Measurements from ENCODE around the gene HK2.
"Not testable (repeated sequence)": the region's sequence is repeated elsewhere in the genome, so short reads cannot be mapped to it uniquely, and the experiment has no call there.

Gene HK2

DNA sequence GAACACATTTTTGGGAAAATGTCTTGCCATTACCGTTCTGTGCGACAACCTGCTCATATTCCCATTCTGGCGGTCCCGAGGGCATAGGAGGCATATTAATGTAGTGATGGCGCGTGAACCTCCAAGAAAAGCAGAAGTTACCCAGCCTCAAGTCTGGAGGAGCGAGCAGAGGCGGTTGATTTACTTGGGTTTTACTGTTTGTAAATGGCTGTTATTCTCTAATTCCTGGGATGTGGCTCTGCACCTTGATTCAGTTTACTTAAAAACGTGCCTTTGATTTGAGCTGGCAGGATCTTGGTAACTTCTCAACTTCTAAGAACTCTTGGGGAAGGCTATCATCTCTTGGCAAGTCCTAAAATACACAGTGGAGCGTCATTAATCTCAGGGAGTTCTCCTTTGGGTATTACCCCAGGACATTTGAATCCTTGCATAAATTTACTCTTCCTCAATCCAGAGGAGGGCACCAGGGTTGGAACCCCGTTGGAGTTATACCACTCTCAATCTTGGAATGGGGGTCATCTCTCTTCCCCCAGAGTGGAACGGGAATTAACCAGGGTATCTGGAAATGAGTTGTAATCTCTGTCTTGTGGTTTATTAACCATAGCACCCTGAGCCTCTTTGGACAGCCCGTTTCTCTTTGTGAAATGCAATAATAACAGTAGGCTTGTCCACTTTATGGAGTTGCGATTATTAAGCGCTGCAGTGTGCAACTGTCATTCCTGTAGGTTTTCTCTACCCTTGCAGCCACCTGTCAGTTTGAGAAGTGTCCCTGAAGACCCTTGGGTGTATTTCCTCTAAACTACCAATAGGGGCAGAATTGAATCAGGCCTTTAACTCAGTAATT, 2.1 kb downstream of the HK2 start:
- peak; percentile 8 to 54 for DNase-seq

DNA sequence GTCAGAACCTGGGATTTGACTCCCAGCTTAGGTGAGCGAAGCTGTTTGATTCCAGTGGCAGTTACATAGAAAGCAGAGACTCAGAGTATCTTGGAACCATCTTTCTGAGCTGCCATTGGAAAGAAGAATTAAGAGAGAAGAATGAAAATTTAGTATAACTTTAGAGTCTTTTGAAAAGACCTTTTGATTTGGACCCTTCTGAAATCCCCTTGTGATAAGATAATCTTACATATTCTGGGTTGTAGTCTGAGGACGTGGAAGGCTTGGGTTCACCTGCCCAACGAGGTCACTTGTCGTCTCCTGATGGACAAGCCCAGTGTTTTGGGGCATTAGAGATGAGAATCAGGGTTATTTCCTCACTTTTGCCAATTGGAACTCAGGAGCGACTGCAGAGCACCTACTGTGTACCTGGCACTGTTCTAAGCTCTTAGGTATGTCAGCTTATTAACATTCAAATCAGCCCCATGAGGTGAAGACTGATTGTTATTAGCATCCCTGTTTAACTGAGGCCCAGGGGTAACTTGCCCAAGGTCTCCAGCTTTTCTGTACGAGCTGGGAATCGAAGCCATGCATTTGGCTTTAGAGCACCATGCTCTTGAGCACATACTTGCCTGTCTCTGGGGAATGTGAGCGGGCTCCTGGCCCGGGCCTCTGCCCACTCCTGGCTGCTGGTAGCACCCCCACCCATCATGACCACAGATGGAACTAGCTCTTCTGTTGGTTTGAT, 2.9 kb downstream of the HK2 start:
- DNase-seq, result no peak

DNA sequence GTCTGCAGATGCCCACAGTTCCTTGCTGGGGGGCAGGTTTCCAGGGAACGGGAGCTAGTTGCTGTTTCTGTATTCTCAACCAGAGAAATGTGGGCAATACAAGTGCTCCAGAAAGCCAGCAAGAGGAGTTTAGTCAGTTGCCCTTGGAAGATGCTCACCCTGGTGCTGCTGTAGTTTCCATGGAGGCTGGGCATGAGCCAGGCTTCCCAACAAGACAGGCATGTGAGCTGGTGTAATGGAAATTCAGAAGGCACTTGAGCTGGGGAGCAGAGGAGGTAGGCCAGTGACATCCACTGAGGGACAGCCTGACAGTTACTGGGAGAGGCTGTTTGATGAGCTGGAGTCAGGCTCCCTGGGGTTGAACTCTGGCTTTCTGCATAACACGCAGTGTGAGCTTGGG, 7.7 kb downstream of the HK2 start:
- no peak for DNase-seq

DNA sequence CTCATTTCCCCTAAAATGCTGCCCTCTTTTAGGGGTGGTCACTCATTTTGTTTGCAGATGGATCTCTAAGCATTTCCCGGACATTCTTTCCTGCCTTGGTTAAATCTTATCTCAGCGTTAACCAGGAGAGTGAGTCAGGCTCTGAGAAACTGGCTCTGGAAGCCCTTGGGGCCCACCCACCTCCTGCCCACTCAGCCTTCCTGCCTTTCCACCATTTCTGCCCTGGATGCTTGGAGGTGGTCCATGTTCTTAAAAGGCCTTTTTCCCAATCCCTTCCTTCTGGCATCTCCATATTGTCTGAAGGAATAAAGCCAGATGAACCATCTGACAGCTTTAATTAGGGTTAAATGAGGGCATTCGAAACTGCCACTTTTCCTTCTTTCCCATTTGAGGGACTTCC, 9.5 kb downstream of the HK2 start:
- no peak for DNase-seq

DNA sequence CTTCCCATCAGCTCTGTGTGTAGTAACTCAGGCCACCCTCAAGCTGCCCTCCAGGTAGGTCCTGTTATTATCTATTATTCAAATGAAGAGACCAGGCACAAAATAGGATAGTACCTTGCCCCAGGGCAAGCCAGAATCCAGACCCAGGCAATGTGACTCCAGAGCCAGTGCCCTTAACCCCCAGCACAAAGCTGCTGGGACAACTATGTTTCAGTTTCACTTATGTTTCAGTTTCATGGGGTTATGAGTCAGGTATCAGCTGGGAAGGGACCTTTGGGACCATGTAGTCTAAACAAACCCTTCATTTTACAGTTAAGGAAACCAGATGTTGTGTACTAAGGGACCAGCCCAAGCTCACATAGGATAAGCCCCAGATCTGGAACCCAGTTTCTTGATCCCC, 10.0 kb downstream of the HK2 start:
- peak; percentile 43 to 63 for DNase-seq

DNA sequence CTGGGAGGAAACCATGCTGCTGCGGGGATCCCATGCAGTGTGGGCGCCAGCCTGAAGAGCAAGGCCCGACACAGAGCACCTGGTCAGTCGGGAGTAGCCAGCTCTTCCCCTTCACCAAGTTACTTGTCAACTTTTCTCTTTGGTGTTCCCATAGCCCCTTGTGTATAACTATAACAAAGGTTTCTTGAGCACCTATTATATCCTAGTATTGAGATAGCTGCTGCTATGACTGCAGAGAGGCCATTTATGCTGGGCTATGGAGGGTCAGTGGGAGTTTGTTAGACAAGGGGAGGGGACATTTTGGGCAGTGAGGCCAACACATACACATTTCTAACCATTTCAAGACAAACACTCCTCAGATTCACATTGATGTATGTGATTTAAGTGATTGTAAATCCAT, 10.8 kb downstream of the HK2 start:
- DNase-seq, result no peak

DNA sequence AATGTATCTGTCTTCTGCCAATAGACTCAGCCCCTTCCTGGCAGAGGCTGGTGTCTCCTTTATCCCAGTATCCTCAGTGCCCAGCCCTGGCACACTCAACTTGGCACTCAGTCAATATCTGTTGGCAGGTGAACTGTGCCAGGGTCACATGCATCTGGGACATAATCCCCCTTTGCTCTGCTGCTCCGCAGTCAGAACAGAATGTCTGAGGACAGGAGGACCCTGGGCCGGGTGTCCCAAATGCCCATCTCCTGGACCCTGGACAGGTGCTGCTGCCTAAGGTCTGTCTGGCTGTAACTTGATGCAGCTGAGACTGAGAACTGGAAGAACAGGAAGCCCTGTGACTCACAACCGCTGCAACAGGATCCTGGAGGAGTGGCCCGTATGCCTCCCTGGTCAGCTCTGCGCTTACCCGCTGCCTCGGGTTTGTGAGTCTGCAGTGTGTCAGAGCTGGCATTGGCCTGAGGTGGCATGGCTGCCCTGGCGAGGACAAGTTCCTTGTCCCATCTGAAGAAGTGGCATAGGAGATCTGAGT, 11.4 kb downstream of the HK2 start:
- DNase-seq, result peak; percentile 40 to 68

DNA sequence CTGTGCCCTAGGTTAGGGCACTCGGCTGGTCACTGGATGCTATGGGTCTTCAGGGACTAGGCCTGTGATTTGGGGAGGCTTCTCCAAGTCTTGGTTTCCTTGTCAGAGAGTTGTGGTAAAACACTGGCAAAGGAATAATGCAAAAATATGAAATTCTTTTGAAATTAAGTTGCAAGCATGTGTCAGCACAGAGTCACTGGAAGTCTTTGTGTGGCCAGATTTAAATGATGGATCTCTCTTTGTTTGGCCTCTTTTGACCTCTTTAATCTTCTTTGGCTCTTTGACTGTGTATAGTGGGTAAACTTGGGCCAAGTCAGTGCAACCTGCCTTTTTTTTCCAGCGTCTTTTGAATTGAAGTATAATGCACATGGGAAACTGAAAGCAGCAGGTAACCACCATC, 12.1 kb downstream of the HK2 start:
- no peak for DNase-seq

DNA sequence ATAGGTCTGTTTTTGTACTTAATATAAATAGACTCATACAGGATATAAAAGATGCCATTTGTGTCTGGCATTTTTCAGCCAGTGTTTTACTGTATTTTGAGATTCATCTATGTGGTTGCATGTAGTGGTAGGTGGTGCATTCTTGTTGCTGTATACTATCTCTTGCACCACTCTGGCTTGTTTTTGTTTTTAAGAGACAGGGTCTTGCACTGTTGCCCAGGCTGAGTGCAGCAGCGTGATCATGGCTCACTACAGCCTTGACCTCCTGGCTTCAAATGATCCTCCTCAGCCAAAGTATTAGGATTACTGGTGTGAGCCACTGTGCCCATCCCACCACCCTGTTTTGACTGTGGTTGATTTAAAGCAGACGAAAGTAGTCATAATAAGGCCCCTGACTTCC, 12.6 kb downstream of the HK2 start:
- DNase-seq, result no peak

DNA sequence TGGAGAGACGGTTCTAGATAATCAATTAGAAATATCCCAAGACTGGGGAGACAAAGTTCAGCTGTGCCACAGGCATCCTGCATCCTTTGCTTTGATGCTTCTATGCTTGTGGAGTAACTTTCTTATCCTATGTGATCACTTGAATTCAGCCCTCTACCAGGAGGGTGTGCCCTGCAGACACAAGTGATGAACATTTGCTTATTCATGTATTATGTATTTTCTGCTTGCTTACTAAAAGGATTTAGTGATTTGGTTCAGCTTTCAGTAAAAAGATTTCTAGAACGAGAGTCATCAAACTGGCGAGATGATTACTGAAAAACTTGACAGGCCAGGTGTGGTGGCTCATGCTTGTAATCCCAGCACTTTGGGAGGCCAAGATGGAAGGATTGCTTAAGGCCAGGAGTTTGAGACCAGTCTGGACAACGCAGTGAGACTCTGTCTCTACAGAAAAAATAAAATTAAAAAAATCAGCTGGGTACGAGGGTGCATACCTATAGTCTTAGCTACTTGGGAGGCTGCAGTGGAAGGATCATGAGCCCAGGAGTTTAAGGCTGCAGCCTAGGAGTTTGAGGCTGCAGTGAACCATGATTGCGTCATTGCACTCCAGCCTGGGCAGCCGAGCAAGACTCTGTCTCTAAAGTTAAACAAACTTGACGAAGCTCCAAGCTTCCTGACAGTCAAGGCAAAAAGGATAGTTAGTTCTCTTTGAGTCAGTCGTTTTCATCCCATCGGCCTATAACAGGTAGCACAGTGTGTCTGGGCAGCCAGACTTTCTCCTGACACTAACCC, 13.3 kb downstream of the HK2 start:
- no peak for DNase-seq

DNA sequence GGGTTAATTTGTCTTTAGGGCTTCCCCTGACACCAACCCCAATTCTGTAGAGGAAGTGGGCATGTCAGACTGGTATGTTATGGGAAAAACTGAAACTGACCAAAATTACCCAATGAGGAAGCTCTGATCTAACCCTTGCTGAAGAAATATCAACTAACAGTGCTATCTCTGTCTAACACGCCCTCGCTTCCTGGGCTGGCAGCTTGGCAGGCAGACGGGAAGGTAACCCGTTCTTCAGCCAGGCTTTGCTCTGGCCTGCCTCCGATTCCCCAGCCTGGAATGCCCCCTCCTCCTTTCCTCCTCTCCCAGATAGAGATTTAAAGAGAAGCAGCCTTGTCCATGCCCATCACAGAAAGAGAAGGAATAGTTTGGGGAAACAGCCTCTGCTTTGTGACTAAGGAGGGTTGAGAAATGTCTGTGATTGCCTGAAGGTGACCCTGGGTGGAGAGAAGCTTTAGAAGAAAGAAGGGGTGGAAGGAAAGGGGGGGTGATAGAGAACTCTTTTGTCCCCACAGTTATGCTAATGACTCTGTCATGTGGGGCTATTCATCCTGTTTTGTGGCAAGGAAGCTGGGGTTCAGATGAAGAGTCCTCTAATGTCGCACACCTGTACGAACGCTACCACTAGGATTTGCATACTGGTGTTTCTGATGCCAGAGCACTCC, 15.4 kb downstream of the HK2 start:
- peak; percentile 56 to 72 for DNase-seq

DNA sequence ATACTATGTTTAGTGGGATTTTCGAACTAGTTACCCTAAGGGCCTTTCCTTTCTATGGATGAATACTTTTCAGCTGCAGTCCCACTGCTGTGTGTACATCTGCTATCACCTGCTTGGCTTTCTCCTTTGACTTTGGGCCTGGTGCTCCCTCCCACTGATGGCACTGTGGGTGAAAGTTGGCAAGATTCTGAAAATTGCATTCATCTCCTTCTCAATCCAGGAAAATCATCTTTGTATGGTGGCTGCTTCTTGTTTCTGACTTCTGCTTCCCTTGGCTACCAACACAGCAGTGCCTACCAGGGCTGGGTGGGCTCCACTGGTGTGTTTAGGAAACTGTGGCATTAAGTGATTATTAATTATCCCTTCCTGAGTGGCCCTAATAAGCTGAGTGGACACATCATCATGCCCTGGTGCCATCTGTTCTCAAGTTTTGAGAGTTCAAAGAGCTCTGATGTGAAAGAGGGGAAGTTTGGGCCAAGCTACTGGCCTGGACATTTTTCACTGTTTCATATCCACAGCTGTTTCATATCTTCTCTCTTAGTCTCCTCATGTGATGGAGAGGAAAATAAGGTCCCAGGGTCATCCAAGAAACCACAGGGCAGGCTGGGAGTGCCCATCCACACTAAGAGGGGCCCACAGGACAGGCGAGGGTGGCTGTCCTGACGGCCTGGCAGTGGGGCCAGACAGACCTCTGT, 16.7 kb downstream of the HK2 start:
- no peak for DNase-seq

DNA sequence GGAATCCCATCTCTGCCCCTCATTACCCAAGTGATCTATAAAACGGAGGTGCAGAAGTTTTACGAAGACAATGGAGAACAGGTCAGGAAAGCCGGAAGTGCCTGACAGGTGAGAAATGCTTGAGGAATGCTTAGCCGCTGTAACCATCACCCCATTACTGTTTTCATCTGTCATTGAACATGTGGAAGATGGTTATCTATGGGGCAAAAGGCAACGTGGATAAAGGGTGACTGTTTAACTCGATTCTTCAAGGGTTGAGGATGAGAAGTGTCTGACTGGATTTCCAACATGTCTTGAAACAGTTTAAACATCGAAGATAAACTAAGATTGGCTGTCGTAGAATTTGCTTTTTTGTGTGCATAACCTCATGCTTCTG, 17.3 kb downstream of the HK2 start:
- no peak for DNase-seq

DNA sequence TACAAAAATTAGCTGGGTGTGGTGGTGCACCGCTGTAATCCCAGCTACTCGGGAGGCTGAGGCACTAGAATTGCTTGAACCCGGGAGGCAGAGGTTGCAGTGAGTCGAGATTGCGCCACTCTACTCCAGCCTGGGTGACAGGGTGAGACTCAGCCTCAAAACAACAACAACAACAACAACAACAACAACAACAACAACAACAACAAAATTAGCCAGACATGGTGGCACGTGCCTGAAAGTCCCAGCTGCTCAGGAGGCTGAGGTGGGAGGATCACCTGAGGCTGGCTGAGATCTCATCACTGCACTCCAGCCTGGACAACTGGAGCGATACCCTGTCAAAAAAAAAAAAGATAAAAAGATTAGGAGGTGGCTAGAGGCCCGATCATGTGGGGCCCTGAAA, 19.4 kb downstream of the HK2 start:
- DNase-seq, result not testable (repeated sequence)

DNA sequence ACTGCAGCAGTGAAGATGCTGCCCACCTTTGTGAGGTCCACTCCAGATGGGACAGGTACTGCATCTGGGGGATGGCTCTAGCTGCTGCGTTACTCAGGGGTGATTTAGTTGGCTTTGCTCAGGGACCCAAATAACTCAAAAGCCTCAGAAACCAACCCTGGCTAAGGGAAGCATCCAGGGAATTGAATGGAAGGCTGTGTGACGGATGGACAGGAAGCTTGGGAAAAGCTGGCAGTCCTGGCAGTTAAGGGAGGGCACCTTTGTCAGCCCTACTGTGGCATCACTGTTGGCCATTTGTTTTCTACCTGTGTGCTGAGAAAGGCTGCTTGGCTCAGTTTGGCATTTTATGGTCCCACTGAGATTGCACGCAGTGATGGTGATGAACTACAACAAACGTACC, 20.5 kb downstream of the HK2 start:
- no peak for DNase-seq

DNA sequence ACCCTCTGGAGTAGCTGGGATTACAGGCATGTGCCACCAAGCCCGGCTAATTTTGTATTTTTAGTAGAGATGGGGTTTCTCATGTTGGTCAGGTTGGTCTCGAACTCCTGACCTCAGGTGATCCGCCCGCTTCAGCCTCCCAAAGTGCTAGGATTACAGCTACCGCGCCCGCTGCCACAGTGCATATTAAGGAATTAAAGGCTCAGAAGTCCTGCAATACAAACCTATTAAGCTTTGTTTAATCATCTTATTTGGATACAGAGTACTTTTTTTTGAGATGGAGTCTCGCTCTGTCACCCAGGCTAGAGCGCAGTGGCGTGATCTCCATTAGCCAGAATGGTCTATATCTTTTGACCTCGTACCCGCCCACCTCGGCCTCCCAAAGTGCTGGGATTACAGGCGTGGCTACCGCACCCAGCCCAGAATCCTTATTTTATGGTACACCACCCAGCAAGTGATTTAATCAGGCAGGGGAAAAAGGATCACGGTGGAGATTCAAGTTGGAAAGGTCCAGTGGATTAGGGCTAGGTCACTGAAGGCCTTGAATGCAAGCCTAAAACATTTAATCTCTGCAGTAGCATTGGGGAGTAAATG, 21.3 kb downstream of the HK2 start:
- DNase-seq, result not testable (repeated sequence)

DNA sequence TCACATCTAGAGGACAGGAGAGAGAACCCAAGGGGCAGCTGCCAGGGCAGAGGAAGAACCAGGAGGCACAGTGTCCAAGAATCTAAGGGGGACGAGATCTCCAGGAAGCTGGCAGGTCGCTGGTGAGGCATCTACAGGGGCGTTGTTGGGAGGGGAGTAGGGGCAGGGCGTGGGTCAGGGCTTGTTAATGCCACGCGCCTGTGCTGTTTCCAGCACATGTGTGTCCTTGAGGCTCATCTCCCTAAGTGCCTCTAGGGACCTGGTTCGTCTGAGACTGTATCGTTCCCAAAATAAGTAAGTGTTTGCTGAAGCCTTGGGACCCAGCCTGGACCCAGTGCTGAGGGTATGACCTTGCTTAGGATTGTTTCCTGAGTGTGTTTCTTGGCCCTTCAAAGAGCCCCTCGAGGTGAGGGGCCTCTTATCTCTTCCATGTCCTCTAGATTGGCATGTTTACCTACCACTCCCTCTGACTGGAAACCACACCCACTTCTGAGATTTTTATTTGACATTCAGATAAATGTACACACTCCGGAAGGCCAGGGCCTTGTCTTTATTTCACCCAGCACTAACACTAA, 22.2 kb downstream of the HK2 start:
- no peak for DNase-seq

DNA sequence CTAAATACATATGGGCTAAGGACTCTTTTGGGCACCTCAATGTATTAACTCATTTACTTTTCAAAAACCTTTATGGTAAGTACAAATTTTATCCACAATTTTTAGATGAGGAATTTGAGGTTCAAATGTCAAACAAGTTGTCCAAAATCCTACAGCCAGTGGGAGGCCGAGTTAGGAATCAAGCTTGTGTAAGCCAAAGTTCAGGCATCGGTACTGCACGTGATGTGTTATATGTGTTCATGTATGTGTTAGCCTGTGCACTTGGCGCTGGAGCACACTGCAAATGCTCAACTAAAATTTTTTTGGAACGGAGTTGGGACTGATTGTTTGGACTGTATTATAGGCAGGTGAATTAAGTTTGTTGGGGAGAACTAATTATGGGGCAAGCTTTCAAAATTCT, 22.7 kb downstream of the HK2 start:
- no peak for DNase-seq

DNA sequence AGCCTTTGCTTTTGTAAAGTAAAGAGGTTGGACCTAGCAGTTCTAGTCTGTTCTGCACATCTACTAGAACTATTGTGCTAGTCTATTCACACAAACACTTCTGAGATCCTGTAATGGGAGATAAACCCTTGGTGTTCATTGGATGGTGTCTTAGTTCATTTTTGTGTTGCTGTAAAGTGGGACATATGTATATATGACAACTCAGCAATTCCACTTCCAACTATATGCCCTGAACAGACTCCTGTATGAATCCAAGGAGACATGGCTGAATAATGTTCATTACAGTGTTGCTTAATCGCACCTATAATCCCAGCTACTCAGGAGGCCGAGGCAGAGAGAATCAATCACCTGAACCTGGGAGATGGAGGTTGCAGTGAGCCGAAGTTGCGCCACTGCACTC, 23.3 kb downstream of the HK2 start:
- no peak for DNase-seq

DNA sequence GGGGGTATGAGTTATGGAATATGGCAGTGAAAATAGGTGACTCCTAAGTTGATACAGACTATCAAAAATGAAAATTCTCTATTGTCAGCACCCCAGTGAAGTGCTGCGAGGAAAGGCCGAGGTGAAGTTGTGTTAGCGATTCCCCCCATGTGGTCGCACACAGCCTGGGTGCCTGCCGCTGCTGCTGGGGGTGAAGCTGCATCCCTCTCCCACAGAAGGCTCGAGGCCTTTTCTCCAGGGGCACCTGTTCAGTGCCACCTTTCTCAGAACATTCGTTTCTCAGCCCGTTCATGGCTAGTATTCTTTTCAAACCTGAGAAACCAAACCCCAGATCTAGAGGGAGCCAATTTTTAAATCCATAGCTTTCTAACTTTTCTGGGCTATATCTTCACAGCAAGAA, 23.8 kb downstream of the HK2 start:
- no peak for DNase-seq

DNA sequence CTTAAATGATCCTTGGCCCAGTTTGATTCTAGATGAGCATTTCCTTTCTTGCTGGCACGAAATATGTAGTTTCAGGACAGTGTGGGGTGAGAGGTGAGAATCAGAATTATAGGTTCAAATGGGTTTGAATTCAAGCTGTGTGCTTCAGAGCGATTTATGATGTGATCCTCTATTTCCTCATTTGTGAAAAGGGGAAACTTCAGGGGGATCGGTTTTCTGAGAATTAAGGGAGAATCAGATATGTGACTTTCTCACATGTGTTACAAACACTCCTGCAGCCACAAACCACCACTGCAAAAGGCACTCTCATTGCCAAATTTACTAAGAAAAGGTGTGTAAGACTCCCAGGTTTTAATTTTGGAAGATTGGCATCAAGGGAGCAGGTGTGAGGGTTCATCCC, 24.4 kb downstream of the HK2 start:
- no peak for DNase-seq

DNA sequence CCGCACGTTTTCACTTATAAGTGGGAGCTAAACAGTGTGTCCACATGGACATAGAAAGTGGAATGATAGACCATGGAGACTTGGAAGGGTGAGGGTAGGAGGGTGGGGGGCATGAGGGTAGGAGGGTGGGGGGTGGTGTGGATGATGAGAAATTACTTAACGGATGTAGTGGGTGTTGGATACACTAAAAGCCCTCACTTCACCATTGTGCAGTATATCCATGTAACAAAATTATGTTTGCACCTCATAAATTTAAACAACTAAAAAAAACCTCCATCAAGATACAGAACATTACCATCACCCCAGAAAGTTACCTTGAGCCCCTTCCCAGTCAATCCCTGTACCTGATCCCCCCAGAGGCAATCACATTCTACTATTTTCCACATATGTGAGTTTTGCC, 26.2 kb downstream of the HK2 start:
- no peak for DNase-seq
